ENCODE measurements around the gene ENGASE. TPM values are rescaled to one million over a fixed set of nuclear protein-coding genes. Genes with fewer than 3 reads are reported as not detected.

Gene ENGASE
- total and polyA plus RNA-seq, 9 donors: 12.1 to 27.9 (median 22.2) TPM

DNA sequence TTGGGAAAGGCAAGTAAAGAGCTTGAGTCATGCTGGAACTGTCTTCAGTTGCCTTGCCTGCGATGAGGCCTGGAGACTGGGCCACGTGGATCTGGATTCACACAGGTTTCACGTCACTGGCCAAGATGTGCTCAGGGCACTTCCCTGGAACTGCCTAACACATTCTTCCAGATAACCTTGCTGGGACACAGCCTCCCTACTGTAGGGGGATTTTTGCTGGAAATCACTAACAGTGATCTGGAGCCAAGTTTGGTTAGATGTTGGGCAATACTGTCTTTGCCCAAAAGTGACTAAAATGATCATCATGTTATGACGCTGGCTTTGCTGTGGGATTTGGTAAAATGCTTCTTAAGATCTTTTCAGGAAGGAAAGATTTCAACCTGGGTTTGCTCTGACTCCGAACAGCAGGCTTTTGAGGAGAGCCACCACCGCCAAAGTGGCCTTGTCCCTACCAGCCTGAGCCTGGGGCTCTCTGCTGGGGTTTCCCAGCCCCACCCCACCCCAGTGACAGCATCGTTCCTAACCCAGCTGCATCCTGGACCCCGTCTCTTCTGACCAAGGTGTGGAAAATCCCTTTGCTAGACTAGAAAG, 36.0 kb upstream of the ENGASE start:
- H3K27ac ChIP-seq (ENCODE audit: low read length): no peak overlapping the region
- DNase-seq: no peak
- no peak overlapping the region for H3K4me3 ChIP-seq (ENCODE audit: low read length)
- peaks cover 15% of the 10 kb centered on the region for H3K4me1 ChIP-seq (ENCODE audit: control insufficient read depth, insufficient read depth, low read length)
- peaks cover 9% of the 10 kb centered on the region for H3K27me3 ChIP-seq (ENCODE audit: control insufficient read depth, insufficient read depth, low read length)
- no peaks in the 10 kb centered on the region for H3K36me3 ChIP-seq (ENCODE audit: control insufficient read depth, insufficient read depth, low read length)
- no peaks in the 10 kb centered on the region for H3K9me3 ChIP-seq (replicated peaks; ENCODE audit: control insufficient read depth, low read depth, low read length)
- 65% methylated on average over 6 of the region's 8 CpGs for WGBS (ENCODE audit: insufficient coverage)

DNA sequence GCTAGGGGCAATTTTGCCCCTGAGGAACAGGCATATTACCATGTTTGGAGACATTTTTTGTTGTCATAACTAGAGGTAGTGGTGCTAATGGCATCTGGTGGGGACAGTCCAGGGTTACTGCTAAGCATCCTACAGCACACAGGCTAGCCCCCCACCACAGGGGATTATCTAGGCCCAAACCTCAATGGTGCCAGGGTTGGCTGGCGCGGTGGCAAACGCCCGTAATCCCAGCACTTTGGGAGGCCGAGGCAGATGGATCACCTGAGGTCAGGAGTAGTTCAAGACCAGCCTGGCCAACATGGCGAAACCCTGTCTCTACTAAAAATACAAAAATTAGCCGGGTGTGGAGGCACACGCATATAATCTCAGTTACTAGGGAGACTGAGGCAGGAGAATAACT, 35.5 kb upstream of the ENGASE start:
- no CpG with 5 or more reads among the region's 8 CpGs for WGBS (ENCODE audit: insufficient coverage)
- H3K27ac ChIP-seq (ENCODE audit: low read length): no peak overlapping the region
- peaks cover 10% of the 10 kb centered on the region for H3K4me1 ChIP-seq (ENCODE audit: control insufficient read depth, insufficient read depth, low read length)
- no peaks in the 10 kb centered on the region for H3K9me3 ChIP-seq (replicated peaks; ENCODE audit: control insufficient read depth, low read depth, low read length)
- no peak for DNase-seq
- peaks cover 13% of the 10 kb centered on the region for H3K27me3 ChIP-seq (ENCODE audit: control insufficient read depth, insufficient read depth, low read length)
- no peaks in the 10 kb centered on the region for H3K36me3 ChIP-seq (ENCODE audit: control insufficient read depth, insufficient read depth, low read length)
- no peak overlapping the region for H3K4me3 ChIP-seq (ENCODE audit: low read length)

DNA sequence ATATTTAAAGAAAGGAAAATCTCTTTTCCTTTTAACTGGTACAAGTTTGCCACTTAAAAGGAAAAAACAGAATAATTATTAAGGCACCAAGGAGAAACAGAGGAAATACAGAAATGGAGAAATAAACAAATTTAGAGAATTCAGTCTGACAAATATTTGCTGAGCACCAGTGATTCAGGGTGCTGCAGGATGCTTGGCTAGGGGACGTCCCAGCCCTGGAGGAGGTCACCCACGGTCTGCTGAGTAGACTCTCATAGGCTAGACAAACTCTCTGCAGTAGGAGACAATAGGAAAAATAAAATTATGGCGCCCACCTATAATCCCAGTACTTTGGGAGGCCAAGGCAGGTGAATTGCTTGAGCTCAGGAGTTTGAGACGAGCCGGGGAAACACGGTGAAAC, 34.7 kb upstream of the ENGASE start:
- WGBS (ENCODE audit: insufficient coverage): 92% methylated on average over 4 of the region's 6 CpGs
- peaks cover 2% of the 10 kb centered on the region for H3K4me1 ChIP-seq (ENCODE audit: control insufficient read depth, insufficient read depth, low read length)
- no peak overlapping the region for H3K4me3 ChIP-seq (ENCODE audit: low read length)
- no peaks in the 10 kb centered on the region for H3K9me3 ChIP-seq (replicated peaks; ENCODE audit: control insufficient read depth, low read depth, low read length)
- DNase-seq: no peak
- no peaks in the 10 kb centered on the region for H3K36me3 ChIP-seq (ENCODE audit: control insufficient read depth, insufficient read depth, low read length)
- peaks cover 20% of the 10 kb centered on the region for H3K27me3 ChIP-seq (ENCODE audit: control insufficient read depth, insufficient read depth, low read length)
- no peak overlapping the region for H3K27ac ChIP-seq (ENCODE audit: low read length)

DNA sequence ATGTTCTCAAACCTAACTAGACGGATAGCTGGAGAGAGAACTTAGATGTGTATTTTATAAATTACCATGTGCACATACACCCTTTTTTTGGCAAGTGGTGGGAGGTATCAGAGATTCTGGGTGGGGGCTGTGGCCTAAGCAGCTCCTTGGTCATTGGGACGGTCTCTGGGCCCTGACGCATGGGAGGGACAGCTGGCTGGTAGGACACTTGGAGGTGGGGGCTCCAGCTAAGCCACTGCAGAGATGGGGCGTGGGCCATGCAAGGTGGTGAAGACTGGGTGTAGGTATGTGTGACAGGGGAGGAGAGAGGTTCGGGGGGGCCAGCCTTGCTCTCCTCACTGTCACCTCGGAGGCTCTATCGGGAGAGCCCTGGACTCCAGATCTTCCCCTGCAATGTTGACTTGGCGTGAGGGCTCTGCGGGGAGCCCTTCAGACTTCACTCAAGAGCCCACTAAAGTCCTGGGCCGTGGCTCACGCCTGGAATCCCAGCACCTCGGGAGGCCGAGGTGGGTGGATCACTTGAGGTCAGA, 33.5 kb upstream of the ENGASE start:
- Histone ChIP-seq H3K4me3 (ENCODE audit: low read length) (no peak overlapping the region), H3K27me3 (ENCODE audit: control insufficient read depth, insufficient read depth, low read length) (peaks cover 29% of the 10 kb centered on the region), H3K27ac (ENCODE audit: low read length) (no peak overlapping the region), H3K9me3 (replicated peaks; ENCODE audit: control insufficient read depth, low read depth, low read length) (no peaks in the 10 kb centered on the region), H3K4me1 (ENCODE audit: control insufficient read depth, insufficient read depth, low read length) (peaks cover 4% of the 10 kb centered on the region), H3K36me3 (ENCODE audit: control insufficient read depth, insufficient read depth, low read length) (no peaks in the 10 kb centered on the region)
- WGBS (ENCODE audit: insufficient coverage): 82% methylated on average over 7 of the region's 13 CpGs
- DNase-seq: no peak

DNA sequence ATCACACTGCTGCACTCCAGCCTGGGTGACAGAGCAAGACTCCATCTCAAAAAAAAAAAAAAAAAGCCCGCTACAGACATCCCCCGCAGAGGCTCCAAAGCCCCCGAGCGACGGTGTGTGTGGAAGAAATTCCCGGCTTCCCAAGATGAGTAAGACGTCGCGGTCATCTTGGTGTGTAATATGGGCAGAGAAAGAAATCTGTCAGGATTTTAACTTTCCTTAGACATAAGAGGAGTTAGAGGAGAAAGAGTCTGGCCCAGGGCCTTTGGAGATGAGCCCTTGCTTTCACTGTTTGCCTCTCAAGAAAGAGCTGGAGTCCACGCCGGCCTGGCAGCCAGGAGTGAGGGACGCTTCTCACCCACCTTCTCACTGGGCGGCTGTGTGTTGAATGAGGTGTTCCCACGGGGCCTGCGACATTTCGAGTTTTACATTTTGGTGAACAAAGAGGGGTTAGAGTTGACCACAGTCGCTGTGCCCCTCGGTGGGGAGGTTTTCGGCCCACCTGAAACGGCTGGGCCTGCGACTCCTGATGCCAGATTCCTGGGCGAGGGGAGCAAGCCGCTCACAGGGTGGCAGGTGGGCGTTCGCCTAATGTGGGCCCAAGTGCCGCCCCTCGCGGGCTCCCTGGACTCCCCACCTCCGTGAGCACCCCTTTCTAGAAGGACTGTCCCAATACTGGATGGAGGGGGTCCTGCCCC, 32.8 kb upstream of the ENGASE start:
- Histone ChIP-seq H3K27me3 (ENCODE audit: control insufficient read depth, insufficient read depth, low read length) (peaks cover 33% of the 10 kb centered on the region), H3K4me3 (ENCODE audit: low read length) (no peak overlapping the region), H3K9me3 (replicated peaks; ENCODE audit: control insufficient read depth, low read depth, low read length) (no peaks in the 10 kb centered on the region), H3K27ac (ENCODE audit: low read length) (no peak overlapping the region), H3K4me1 (ENCODE audit: control insufficient read depth, insufficient read depth, low read length) (peaks cover 12% of the 10 kb centered on the region), H3K36me3 (ENCODE audit: control insufficient read depth, insufficient read depth, low read length) (no peaks in the 10 kb centered on the region)
- DNase-seq: peak; percentile 66
- WGBS (ENCODE audit: insufficient coverage): 65% methylated on average over 14 of the region's 29 CpGs

DNA sequence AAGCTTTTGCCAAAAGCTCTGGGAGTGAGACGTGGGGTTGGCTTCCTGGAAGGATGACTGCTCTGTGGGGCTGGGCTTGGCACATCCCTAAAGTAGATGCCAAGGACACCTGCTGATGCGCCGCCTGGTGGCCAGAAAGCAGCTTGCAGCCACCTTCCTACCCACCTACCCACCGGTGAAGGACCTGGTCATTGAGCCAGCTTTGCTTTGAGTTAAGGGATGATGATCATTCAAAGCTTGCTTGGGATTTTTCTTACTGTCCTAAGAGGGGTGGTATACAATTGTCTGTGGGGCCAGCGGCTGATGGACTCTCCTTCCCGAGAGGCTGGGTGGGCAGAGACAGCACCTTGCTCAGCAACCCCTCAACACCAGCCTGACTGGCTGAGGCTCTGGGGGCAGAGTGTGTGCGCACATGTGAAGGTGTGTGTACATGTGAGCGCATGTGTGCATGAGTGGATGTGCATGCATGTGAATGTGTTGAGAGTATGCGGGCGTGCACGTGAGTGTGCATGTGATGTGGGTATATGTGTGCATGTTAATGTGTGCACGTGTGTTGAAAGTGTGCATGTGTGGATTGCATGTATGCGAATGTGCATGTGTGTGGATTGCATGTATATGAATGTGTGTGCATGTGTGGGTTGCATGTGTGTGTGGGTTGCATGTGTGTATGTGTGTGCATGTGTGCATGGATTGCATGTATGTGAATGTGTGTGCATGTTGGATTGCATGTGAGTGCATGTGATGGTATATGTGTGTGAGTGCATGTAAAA, 32.0 kb upstream of the ENGASE start:
- H3K4me1 ChIP-seq (ENCODE audit: control insufficient read depth, insufficient read depth, low read length): peaks cover 19% of the 10 kb centered on the region
- peak; percentile 50 for DNase-seq
- WGBS (ENCODE audit: insufficient coverage): 84% methylated on average over 9 of the region's 13 CpGs

DNA sequence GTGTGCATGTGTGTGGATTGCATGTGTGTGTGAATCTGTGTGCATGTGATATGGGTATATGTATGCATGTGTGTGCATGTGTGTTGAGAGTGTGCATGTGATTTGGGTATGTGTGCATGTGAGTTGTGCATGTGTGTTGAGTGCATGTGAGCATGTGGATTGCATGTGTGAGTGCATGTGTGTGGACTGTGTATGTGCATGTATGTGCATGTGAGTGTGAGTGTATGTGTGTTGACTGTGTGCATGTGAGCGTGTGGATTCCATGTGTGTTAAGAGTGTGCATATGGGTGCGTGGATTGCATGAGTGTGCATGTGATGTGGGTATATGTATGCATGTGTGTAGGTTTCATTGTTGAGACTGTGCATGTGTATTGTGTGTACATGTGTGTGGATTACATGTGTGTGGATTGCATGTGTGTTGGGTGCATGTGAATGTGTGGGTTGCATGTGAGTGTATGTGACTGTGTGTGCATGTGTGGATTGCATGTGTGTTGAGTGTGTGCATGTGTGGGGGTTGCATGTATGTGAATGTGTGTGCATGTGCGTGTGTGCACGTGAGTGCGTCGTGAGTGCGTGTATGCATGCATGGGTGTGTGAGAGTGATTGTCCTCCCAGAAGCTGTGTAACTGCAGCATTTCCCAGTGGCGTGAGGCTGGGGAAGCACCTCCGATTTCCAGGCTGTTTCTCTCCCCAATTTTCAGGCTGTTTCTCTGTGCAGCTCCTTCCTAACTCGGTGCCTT, 31.3 kb upstream of the ENGASE start:
- H3K27me3 ChIP-seq (ENCODE audit: control insufficient read depth, insufficient read depth, low read length): peaks cover 40% of the 10 kb centered on the region
- no peaks in the 10 kb centered on the region for H3K36me3 ChIP-seq (ENCODE audit: control insufficient read depth, insufficient read depth, low read length)
- DNase-seq: no peak
- no peak overlapping the region for H3K4me3 ChIP-seq (ENCODE audit: low read length)
- 76% methylated on average over 10 of the region's 10 CpGs for WGBS (ENCODE audit: insufficient coverage)
- no peak overlapping the region for H3K27ac ChIP-seq (ENCODE audit: low read length)
- H3K9me3 ChIP-seq (replicated peaks; ENCODE audit: control insufficient read depth, low read depth, low read length): no peaks in the 10 kb centered on the region
- H3K4me1 ChIP-seq (ENCODE audit: control insufficient read depth, insufficient read depth, low read length): peaks cover 26% of the 10 kb centered on the region

More for the DNA sequence above, 32.0 kb upstream of the ENGASE start:
- H3K9me3 ChIP-seq (replicated peaks; ENCODE audit: control insufficient read depth, low read depth, low read length): no peaks in the 10 kb centered on the region
- peaks cover 37% of the 10 kb centered on the region for H3K27me3 ChIP-seq (ENCODE audit: control insufficient read depth, insufficient read depth, low read length)
- H3K36me3 ChIP-seq (ENCODE audit: control insufficient read depth, insufficient read depth, low read length): no peaks in the 10 kb centered on the region
- no peak overlapping the region for H3K4me3 ChIP-seq (ENCODE audit: low read length)
- H3K27ac ChIP-seq (ENCODE audit: low read length): no peak overlapping the region

DNA sequence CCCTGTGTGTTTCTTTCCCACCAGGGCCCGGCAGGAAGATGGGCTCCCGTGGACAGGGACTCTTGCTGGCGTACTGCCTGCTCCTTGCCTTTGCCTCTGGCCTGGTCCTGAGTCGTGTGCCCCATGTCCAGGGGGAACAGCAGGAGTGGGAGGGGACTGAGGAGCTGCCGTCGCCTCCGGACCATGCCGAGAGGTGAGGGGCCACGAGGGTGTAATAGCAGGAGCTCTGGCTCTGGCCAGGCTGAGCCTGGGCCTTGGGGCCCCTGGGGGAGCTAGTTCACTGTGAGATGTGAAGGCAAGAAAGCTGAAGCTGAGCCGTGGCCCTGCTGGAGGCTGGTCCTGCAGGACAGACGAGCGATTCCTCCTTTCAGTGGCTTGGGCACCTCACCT, 30.7 kb upstream of the ENGASE start:
- no peaks in the 10 kb centered on the region for H3K9me3 ChIP-seq (replicated peaks; ENCODE audit: control insufficient read depth, low read depth, low read length)
- H3K4me1 ChIP-seq (ENCODE audit: control insufficient read depth, insufficient read depth, low read length): peaks cover 31% of the 10 kb centered on the region
- DNase-seq: no peak
- no peaks in the 10 kb centered on the region for H3K36me3 ChIP-seq (ENCODE audit: control insufficient read depth, insufficient read depth, low read length)
- H3K27me3 ChIP-seq (ENCODE audit: control insufficient read depth, insufficient read depth, low read length): peaks cover 45% of the 10 kb centered on the region
- no peak overlapping the region for H3K4me3 ChIP-seq (ENCODE audit: low read length)
- no peak overlapping the region for H3K27ac ChIP-seq (ENCODE audit: low read length)
- WGBS (ENCODE audit: insufficient coverage): 37% methylated on average over 12 of the region's 12 CpGs

DNA sequence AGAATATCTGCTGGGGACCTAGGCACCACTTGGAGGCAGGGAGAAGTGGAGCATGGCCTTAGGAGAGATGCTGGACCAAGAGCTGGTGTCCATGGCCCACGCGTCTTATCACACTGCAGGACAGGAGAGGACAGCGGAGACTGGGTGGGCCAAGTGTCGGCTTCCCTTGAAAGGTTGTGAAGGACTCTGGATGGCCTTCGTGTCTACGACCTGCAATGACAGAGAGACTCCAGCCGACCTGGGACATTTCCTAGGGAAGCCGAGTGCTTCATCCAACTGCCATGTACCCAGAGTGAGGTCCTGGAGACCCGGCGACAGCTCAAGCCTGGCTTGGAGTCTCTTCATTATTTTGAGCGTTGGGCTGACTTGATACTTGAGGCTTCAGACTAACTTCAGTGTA, 30.2 kb upstream of the ENGASE start:
- no peak overlapping the region for H3K27ac ChIP-seq (ENCODE audit: low read length)
- H3K4me3 ChIP-seq (ENCODE audit: low read length): no peak overlapping the region
- H3K9me3 ChIP-seq (replicated peaks; ENCODE audit: control insufficient read depth, low read depth, low read length): no peaks in the 10 kb centered on the region
- peaks cover 33% of the 10 kb centered on the region for H3K4me1 ChIP-seq (ENCODE audit: control insufficient read depth, insufficient read depth, low read length)
- 92% methylated on average over 8 of the region's 11 CpGs for WGBS (ENCODE audit: insufficient coverage)
- H3K27me3 ChIP-seq (ENCODE audit: control insufficient read depth, insufficient read depth, low read length): peaks cover 47% of the 10 kb centered on the region
- no peak for DNase-seq
- no peaks in the 10 kb centered on the region for H3K36me3 ChIP-seq (ENCODE audit: control insufficient read depth, insufficient read depth, low read length)

All from muscle of leg (tissue), 11 donors.